Measurements from ENCODE around the gene CDH26.

Gene CDH26

DNA sequence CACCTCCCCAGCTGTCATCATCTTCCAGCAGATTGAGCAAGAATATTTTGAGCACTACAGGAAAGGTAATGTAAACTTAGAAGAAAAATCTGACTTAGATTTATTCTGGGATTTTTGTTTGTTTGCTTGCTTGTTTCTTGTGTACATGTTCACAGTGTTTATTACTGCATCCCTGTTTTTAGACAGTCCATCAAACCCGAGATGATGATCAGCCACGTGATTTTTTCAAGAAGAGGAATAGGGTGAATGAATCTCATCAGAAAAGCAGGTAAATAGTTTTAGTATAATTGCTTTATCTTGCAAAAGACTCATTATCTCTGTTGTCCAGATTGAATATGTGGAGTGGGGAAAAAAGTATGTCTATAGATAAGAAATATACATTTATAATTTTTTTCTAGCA lies 16.0 kb upstream of the CDH26 start:
- H4K20me1 ChIP-seq (ENCODE audit: insufficient read depth, low read length) = no peaks in the 10 kb centered on the region
- no peak overlapping the region for H2AFZ ChIP-seq (ENCODE audit: low read length)
- H3K36me3 ChIP-seq (replicated peaks; ENCODE audit: insufficient read depth, low read length) = peaks cover 5% of the 10 kb centered on the region
- H3K27ac ChIP-seq (ENCODE audit: low read length) = no peak overlapping the region
- no peak for TF ChIP-seq EZH2phosphoT487 (IDR thresholded peaks at IDR 0.05; ENCODE audit: low read length)
- TF ChIP-seq EZH2 (optimal IDR thresholded peaks at IDR 0.05; ENCODE audit: low read depth, low read length) = no peak
- TF ChIP-seq, protein P1, sequence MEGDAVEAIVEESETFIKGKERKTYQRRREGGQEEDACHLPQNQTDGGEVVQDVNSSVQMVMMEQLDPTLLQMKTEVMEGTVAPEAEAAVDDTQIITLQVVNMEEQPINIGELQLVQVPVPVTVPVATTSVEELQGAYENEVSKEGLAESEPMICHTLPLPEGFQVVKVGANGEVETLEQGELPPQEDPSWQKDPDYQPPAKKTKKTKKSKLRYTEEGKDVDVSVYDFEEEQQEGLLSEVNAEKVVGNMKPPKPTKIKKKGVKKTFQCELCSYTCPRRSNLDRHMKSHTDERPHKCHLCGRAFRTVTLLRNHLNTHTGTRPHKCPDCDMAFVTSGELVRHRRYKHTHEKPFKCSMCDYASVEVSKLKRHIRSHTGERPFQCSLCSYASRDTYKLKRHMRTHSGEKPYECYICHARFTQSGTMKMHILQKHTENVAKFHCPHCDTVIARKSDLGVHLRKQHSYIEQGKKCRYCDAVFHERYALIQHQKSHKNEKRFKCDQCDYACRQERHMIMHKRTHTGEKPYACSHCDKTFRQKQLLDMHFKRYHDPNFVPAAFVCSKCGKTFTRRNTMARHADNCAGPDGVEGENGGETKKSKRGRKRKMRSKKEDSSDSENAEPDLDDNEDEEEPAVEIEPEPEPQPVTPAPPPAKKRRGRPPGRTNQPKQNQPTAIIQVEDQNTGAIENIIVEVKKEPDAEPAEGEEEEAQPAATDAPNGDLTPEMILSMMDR (IDR thresholded peaks at IDR 0.05; ENCODE audit: low read length) = no peak
- peaks cover 19% of the 10 kb centered on the region; the same call in 1 of the 2 replicates for H3K79me2 ChIP-seq (ENCODE audit: low read length)
- no peaks in the 10 kb centered on the region for H3K9me3 ChIP-seq (replicated peaks; ENCODE audit: insufficient read depth, low read length)
- peaks cover 9% of the 10 kb centered on the region; the same call in 1 of the 2 replicates for H3F3A ChIP-seq (ENCODE audit: insufficient read depth, low read length)
- no peaks in the 10 kb centered on the region for H3K9me2 ChIP-seq (replicated peaks; ENCODE audit: insufficient read depth, low read length)
- H3K27me3 ChIP-seq (replicated peaks; ENCODE audit: insufficient read depth, low read length) = no peaks in the 10 kb centered on the region
- H3K4me3 ChIP-seq (ENCODE audit: low read length) = no peak overlapping the region
- 0 out of 2 replicates have a peak, but pooled peaks cover 8% of the 10 kb centered on the region for H3K4me1 ChIP-seq (ENCODE audit: low read length)
- no peak for DNase-seq
- H3K9ac ChIP-seq (ENCODE audit: low read length) = no peak overlapping the region
- H3K4me2 ChIP-seq (ENCODE audit: low read depth, low read length) = no peak overlapping the region

DNA sequence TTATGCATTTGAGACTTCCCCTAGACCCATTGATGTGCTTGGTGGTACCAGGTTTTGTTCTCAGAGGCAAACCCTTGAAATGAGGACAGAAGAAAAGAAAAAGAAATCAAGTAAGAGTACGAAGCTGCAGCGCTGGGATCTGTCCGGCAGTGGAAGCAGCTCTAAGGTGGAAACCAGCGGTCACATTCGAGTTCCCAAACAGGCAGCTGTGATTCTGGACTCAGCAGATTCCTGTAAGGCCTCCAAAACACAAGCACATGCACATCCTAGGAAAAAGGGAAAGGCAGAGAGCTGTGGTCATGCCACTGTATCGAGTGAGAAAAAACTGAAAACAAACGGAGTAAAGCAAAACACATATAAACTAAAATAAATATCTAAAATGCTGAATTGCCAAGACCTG lies 13.5 kb upstream of the CDH26 start:
- H3K4me3 ChIP-seq (ENCODE audit: low read length) = no peak overlapping the region
- H3K79me2 ChIP-seq (ENCODE audit: low read length) = peaks cover 15% of the 10 kb centered on the region; the same call in 1 of the 2 replicates
- H3F3A ChIP-seq (ENCODE audit: insufficient read depth, low read length) = peaks cover 22% of the 10 kb centered on the region
- H3K9ac ChIP-seq (ENCODE audit: low read length) = no peak overlapping the region
- no peak overlapping the region for H2AFZ ChIP-seq (ENCODE audit: low read length)
- H3K9me3 ChIP-seq (replicated peaks; ENCODE audit: insufficient read depth, low read length) = no peaks in the 10 kb centered on the region
- no peak overlapping the region for H3K27ac ChIP-seq (ENCODE audit: low read length)
- H3K4me1 ChIP-seq (ENCODE audit: low read length) = peaks cover 21% of the 10 kb centered on the region
- no peaks in the 10 kb centered on the region for H4K20me1 ChIP-seq (ENCODE audit: insufficient read depth, low read length)
- H3K4me2 ChIP-seq (ENCODE audit: low read depth, low read length) = no peak overlapping the region
- H3K27me3 ChIP-seq (replicated peaks; ENCODE audit: insufficient read depth, low read length) = no peaks in the 10 kb centered on the region
- no peak for TF ChIP-seq EZH2 (optimal IDR thresholded peaks at IDR 0.05; ENCODE audit: low read depth, low read length)
- TF ChIP-seq, protein P1 (IDR thresholded peaks at IDR 0.05; ENCODE audit: low read length) = no peak
- TF ChIP-seq EZH2phosphoT487 (IDR thresholded peaks at IDR 0.05; ENCODE audit: low read length) = no peak
- H3K36me3 ChIP-seq (replicated peaks; ENCODE audit: insufficient read depth, low read length) = peaks cover 5% of the 10 kb centered on the region
- no peak for DNase-seq
- H3K9me2 ChIP-seq (replicated peaks; ENCODE audit: insufficient read depth, low read length) = no peaks in the 10 kb centered on the region

DNA sequence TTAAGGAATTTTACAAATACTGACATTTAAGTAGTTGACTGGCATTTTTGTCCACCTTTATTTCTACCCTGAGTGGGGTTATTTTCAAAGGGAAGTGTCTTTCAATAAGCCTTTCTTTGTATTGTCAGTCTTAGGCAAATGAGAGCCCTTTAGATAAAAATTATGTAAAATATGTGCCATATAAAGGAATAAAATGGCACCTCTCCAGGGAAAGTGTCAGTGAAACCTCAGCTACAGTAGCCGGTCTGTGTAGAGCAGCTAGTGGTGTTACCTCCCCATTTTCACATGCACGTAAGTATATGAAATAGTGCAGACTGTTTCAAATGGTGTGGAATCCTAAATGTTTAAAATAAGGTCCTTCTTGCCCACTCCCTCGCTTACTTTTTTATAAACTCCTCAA lies 13.0 kb upstream of the CDH26 start:
- no peak overlapping the region for H3K27ac ChIP-seq (ENCODE audit: low read length)
- H2AFZ ChIP-seq (ENCODE audit: low read length) = no peak overlapping the region
- no peaks in the 10 kb centered on the region for H3K27me3 ChIP-seq (replicated peaks; ENCODE audit: insufficient read depth, low read length)
- peaks cover 15% of the 10 kb centered on the region; the same call in 1 of the 2 replicates for H3K79me2 ChIP-seq (ENCODE audit: low read length)
- H4K20me1 ChIP-seq (ENCODE audit: insufficient read depth, low read length) = no peaks in the 10 kb centered on the region
- no peak overlapping the region for H3K9ac ChIP-seq (ENCODE audit: low read length)
- peaks cover 5% of the 10 kb centered on the region for H3K36me3 ChIP-seq (replicated peaks; ENCODE audit: insufficient read depth, low read length)
- H3K4me1 ChIP-seq (ENCODE audit: low read length) = peaks cover 21% of the 10 kb centered on the region
- H3F3A ChIP-seq (ENCODE audit: insufficient read depth, low read length) = peaks cover 22% of the 10 kb centered on the region
- H3K4me2 ChIP-seq (ENCODE audit: low read depth, low read length) = no peak overlapping the region
- no peak for DNase-seq
- no peaks in the 10 kb centered on the region for H3K9me3 ChIP-seq (replicated peaks; ENCODE audit: insufficient read depth, low read length)
- no peak overlapping the region for H3K4me3 ChIP-seq (ENCODE audit: low read length)
- no peak for TF ChIP-seq EZH2 (optimal IDR thresholded peaks at IDR 0.05; ENCODE audit: low read depth, low read length)
- TF ChIP-seq, protein P1 (IDR thresholded peaks at IDR 0.05; ENCODE audit: low read length) = no peak
- TF ChIP-seq EZH2phosphoT487 (IDR thresholded peaks at IDR 0.05; ENCODE audit: low read length) = no peak
- no peaks in the 10 kb centered on the region for H3K9me2 ChIP-seq (replicated peaks; ENCODE audit: insufficient read depth, low read length)
